GM18907 (cell line): ENCODE results near the gene USP9Y.
"Not testable (repeated sequence)": the region's sequence is repeated elsewhere in the genome, so short reads cannot be mapped to it uniquely, and the experiment has no call there.

ENCODE experiments used
- ATAC-seq: cut with Tn5 transposase; IDR thresholded peaks from one replicate; pipeline ENCODE4 v1.9.1; 2021; ENCODE audit warnings: mild to moderate bottlenecking, moderate library complexity; ENCODE audit not compliant: unreplicated experiment

Gene USP9Y, protein sequence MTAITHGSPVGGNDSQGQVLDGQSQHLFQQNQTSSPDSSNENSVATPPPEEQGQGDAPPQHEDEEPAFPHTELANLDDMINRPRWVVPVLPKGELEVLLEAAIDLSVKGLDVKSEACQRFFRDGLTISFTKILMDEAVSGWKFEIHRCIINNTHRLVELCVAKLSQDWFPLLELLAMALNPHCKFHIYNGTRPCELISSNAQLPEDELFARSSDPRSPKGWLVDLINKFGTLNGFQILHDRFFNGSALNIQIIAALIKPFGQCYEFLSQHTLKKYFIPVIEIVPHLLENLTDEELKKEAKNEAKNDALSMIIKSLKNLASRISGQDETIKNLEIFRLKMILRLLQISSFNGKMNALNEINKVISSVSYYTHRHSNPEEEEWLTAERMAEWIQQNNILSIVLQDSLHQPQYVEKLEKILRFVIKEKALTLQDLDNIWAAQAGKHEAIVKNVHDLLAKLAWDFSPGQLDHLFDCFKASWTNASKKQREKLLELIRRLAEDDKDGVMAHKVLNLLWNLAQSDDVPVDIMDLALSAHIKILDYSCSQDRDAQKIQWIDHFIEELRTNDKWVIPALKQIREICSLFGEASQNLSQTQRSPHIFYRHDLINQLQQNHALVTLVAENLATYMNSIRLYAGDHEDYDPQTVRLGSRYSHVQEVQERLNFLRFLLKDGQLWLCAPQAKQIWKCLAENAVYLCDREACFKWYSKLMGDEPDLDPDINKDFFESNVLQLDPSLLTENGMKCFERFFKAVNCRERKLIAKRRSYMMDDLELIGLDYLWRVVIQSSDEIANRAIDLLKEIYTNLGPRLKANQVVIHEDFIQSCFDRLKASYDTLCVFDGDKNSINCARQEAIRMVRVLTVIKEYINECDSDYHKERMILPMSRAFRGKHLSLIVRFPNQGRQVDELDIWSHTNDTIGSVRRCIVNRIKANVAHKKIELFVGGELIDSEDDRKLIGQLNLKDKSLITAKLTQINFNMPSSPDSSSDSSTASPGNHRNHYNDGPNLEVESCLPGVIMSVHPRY (N-terminal part only)

DNA sequence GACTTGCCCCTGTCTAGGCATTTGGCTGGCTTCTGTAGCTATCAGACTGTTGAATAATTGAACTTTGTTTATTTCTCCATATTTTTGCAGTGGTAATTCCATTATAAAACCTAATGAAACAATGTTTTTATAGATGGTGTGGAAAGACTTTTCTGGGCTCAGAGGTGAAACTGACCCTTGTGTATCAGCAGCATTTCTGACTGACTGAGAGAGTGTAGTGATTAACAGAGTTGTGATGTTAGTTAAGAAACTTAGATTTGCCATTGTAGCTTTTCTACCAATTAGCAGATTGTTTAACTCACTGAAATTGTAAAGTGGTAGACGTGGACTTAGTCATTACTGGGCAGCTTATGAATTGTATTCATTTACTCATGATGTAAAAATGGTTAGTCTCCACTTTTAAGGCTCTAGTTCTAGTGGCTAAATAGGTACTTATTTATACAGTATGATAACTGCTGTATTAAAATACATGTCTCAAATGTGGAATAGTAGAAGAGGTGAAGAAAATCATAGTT is at the start of gene USP9Y:
Gene USP9Y (plus strand): TSS at position 51 of the 515 bp plus-strand sequence. CDS start 8,217 bp downstream, outside the sequence.
- no peak for ATAC-seq

DNA sequence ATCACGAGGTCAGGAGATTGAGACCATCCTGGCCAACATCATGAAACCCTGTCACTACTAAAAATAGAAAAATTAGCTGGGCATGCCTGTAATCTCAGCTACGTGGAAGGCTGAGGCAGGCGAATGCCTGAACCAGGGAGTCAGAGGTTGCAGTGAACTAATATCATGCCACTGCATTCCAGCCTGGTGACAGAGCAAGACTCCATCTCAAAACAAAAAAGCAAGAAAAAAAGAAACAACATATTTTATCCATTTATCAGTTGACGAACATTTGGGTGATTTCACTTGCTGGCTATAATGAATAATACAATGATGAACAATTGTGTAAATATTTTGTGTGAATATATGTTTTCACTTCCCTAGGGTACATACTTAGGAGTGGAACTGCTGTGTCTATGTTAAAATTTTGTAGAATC is 49.4 kb upstream of the USP9Y start:
- no peak for ATAC-seq

DNA sequence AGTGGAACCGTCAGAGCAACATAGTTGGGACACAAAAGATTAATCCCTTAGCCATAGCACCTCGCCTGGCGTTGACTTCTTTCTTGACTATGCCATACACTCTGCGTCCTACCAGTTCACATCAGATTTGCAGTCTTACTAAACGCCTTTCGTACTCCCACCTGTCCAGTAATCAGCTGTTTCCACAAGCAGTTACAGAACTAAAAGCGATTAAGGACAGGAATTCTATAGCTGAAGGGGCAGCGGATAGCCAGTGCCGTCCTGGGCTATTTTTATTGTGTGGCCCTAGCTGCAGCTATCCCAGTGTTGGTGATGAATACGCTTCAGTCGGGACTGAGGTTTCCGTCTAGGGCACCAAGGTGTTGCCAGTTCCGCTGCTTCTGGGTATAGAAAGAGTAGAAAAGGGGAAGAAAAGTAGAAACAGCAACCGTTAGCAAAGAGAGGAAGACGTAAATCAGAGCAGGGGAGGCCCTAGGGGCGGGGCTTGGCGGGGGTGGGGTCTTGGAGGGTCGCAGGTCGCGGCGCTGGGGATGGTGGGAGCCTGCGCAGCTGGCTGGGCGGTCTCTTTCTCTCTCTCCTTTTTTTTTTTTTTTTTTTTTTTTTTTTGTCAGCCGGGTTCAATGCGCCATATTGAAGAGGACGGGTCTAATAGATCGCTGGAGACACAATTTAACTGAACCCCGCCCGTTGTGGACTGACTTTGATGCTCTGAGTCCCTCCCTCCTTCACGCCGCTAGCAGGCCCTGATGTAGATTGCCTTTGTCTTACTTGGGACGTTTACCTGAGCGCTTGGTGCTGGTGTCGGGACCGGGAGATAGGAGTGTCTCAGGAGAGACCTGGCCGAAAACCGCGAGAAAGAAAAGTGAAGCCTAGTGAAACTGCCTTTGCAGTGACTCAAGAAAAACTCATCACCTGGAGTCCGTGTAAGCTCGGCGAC is 39.0 kb upstream of the USP9Y start:
- no peak for ATAC-seq

DNA sequence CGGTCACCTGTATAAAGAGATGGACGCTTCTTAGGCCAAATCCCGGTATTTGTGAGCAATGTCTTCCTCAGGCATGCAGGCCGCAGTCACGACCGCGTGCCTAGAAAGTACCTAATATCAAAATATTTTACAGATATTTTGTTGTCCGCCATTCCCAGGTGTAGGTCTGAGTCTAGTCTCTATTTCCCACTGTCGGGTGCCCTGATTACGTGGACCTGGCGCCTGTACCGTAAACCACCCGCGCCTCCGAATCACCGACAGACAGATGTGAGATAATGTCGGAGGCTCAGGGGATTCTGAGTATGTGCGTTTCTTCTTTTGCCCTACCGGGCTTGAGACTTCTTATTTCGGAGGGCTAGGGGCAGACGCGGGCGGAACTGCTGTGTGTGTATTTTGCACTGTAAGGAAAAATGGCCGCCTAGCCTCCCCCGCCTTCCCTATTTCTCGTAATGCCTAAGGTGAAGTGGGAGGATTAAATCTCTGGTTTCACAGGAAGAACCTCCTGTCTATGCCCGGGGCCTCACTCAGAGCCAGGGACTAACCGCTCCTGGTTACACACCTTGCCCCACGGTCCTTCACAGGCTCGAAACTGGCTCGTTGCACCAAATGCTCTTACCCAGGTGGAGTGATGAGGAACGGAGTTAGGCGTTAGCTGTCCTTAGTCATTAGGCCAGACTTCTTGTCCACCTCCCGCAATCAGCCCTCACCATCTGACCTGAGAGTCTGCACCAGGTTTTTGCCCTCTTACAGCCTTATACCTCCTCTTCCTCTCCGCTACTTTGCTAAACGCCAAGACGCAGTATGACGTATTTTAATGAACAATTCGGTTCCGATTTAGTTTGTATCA is 38.1 kb upstream of the USP9Y start:
- ATAC-seq, result no peak

DNA sequence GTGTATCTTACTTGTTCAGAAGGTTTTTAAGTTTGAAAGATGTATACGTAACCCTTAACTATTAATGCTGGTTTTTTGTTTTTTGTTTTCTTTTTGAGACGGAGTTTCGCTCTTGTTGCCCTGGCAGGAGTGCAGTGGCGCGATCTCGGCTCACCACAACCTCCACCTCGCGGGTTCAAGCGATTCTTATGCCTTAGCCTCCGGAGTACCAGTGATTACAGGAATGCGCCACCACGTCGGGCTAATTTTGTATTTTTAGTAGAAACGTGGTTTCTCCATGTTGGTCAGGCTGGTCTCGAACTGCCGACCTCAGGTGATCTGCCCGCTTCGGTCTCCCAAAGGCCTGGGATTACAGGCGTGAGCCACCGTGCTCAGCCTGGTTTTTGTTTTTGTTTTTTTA is 37.2 kb upstream of the USP9Y start:
- not testable (repeated sequence) for ATAC-seq

DNA sequence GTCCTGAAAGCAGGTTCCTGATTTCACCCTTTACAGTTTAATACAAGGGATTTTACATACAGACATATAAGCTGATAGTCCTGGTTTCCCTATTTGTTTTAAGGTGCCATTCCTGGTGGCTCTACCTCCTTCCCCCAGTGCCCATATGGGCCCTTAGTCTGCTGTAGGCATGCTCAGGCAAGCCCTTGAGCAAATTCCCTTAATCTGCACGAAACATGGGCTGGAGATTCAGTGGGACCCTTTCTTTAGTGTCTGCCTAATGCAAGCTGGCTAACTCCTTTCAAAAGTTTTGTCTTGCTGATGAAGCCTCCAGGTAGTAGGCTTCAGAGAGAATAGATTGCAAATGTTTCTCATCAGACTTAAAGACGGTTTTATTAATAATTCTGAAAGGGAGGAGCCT is 22.9 kb upstream of the USP9Y start:
- no peak for ATAC-seq

DNA sequence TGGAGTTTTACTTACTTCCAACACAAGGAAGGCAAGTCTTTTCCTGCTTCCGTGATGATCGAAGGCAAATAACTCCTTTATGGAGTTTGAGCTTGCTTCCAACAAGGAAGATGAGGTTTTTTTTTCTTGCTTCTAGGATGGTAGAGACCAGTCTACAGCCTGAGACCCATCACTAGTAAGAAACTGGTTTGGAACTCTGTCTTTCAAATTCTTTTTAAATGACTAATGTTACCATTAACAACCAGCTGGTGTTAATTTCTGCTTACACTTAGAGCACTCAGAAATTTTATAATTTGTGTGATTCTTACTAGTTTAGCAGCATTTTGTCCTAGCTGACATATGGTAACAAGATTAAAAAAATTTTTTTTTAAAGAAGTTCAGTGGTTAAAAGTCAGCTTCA is 19.5 kb upstream of the USP9Y start:
- no peak for ATAC-seq

DNA sequence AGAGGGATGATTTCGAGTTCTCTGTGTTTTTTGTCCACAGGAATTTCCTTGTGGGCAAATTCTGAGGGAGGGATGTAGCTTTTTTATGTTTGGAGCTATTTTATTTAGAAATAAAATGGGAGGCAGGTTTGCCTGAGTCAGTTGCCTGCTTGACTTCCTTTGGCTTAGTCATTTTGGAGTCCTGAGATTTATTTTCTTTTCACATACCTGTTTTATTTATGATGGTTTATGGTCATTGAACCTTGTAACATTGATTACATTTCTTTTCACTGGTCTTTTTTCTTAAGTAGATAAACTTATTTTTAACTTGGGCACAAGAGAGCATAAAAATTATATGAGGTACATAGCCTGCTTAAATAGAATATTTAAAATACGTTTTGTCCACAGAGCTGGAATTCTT is 12.7 kb upstream of the USP9Y start:
- ATAC-seq, result no peak

DNA sequence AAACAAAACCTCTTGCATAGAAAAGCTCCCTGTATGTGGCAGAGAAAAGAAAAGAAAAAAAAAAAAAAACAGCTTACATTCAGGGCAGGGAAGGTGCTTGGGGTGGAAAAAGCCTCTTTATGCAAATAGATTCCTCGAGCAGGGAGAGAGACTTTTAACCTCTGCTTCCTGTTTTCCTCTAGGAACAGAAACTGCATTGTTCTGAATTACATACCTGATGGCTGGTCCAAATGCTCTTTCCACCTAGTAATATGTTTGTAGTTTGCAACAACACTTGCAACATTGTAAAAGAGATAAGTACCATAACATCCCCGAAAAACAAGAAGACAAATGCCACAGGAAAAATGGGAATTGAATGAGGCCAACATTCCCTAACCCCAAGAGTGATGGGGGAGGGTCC is 944 bp upstream of the USP9Y start:
- no peak for ATAC-seq

DNA sequence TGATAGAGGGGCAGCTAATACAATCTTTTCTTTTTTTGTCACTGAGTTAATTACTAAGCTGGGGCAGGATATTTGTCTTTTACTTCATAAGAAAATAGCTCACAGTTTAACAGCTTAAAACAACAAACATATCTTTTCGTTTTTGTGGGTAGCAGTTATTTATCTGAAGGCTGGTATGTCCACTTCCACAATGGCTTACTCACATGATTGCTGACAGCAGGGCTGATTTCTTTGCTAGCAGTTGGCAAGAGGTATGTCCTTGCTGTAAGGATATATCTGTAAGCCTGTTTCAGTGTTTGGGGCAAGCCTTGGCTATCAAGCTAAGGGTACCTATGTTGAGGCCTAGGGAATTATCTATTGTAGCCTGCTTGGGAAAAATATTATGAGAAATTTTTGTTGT is 1.1 kb downstream of the USP9Y start:
- no peak for ATAC-seq

DNA sequence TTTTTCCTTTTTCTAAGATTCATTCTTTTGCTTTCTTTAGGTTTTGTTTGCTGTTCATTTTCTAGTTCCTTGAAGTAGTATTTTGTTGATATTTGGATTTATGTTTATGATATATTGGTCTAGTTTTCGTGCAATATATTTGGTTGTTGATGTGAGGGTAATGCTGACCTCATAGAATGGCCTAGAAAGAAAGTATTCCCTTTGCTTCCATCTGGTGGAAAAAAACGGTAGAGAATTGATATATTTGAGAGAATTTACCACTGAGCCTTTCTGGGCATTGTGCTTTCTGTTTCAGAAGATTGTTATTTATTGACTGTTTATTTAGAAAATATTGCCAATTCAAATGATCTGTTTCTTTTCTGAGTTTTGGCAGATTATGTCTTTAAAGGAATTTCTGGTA is 9.4 kb downstream of the USP9Y start:
- no peak for ATAC-seq

DNA sequence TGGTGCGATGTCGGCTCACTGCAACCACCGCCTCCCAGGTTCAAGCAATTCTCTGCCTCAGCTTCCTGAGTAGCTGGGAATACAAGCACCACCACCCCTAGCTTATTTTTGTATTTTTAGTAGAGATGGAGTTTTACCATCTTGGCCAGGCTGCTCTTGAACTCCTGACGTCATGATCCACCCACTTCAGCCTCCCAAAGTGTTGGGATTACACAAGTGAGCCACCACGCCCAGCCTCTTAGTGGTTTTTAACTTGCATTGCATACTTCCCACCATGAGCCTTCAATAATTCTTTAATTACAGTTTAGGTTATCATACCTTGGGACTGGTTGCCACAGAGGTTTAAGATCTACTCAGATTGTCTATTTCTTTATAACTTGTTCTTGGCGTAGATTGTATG is 14.3 kb downstream of the USP9Y start:
- ATAC-seq, result no peak

DNA sequence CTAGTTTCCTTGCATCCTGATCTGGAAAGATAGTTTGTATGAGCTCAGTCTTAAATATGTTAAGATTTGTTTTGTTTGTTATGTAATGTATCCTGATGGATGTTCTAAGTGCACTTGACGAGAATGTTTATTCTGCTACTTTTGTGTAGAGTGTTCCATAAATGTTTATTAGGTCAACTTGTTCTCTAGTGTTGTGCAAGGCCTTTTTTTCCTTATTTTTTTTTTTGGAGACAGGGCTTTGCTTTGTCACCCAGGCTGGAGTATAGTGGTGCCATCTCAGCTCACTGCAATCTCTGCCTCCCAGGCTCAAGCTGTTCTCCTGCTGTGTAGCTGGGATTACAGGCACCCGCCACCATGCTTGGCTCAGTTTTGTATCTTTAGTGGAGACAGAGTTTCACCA is 28.7 kb downstream of the USP9Y start:
- ATAC-seq, result no peak

DNA sequence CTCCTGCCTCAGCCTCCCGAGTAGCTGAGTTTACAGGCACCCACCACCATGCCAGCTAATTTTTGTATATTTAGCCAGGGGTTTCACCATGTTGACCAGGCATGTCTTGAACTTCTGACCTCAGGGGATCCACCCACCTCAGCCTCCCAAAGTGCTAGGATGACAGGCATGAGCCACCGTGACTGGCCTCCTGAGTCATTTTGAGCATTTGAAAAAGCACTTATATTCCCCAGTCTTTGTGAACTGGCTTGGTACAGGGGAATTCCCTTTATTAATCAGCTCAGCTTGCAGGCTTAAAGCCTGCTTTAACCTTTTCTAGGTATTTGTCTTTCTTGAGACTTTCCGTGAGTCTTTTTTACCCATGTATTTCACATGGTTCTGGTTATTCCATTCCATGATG is 32.6 kb downstream of the USP9Y start:
- no peak for ATAC-seq

DNA sequence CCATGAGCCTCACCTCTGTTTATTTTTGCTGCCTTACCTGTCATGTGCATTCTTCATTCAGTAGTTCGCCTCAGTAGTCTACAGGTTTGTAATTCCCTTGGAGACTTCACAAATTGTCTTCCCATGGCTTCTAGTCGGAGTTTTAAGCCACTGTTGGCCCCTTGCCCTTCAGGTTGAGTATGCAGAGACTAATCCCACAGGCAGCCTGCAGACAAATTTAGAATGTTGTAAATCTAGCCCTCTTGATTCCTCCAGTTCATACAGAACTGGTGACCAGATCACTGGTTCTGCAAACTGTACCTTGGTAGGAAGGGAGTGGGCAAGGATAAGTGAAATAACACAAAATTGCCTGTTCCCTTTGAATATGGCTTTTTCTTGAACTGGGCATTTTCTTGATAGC is 33.0 kb downstream of the USP9Y start:
- no peak for ATAC-seq

DNA sequence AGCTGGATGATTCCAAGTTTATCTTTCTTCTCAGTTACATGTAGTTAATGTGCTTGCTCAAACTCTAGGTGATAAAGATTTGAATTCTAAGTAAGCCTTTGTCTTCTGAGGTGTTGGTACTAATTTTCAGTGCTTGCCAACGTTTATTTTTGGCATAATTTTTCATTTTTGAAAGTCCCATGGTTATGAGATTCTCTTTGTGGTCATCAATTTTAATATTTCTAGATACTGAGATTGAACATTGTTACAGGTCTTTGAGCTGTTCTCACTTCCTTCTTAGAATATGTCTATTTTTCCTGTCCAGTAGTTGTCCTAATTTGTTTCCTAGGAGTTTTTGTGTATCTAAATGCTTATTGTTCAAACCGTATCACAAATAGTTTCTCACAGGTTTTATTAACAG is 40.4 kb downstream of the USP9Y start:
- ATAC-seq, result no peak

DNA sequence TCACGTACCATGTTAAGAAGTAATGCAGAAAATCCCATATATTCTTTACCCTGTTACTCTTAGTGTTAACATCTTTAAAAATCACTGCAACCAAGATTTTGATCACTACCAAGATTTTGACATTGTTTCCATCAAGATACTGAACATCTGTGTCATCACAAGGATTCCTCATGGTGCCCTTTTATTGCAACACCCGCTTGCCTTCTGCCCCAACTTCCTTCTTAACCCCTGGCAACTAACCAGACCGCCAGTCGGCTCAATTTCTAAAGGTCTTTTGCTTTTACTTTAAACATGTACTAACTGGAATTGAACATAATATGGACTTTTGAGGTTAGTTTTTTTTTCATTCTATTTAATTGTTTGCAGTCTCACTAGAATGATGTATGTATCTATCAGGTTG is 41.7 kb downstream of the USP9Y start:
- no peak for ATAC-seq

DNA sequence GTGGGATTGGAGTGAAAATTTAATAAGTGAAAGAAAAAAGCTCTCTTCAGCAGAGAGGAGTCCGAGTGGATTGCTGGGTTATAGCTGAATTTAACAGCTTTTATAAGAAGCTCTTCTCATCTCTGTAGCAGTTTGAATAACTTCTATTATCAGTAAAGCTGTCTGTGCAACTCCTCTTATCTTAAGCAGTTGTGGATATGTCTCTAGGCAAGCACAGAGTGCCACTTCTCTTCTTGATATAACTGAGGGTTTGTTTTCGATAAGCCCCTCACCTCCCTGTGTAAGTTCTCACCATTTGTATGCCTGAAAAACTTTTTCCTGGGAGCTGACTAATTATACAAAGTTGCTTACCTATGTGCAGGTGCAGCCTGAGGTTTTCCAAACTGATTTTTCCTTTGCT is 43.1 kb downstream of the USP9Y start:
- no peak for ATAC-seq

DNA sequence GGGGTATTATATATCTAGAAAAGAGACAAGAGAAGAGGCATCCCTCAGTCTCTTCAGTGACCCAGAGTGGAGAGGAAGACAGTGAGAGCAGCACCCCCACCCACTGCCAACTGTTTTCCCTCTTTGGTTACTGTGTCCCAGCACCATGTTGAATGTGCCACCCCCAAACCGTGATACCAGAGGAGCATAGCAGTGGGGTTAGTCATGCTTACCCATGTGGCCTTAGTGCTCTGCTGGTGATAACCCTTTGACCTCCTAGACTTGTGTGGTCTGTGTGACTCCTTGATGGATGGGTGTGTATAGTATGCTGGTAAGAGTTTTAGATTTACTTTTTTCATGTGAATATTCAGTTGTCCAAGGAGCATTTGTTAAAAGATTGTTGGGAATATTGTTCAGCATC is 48.3 kb downstream of the USP9Y start:
- ATAC-seq, result no peak

DNA sequence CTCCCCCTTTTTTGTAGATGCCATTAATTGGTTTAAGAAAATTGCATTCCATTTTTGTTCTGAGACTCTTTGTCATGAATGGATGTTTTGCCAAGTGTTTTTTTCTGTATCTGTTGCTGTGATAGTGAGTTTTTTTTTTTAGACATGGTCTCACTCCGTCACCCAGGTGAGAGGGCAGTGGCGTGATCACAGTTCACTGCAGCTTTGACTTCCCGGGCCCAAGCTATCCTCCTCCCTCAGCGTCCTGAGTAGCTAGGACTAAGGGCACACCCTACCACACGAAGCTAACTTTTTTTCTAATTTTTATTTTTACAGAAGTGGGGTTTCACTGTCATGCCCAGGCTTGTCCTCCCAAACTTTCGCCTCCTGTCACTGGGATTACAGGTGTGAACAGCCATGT is 51.8 kb downstream of the USP9Y start:
- ATAC-seq, result no peak
